CD8-positive, alpha-beta memory T cell (primary cell): ENCODE measurements around the gene KNG1. TPM values are rescaled to one million over a fixed set of nuclear protein-coding genes. Genes with fewer than 3 reads are reported as not detected.

Experiments used
- CTCF ChIA-PET: fragments of 350-600 bp; sonication (Branson Sonifier 250); formaldehyde crosslinking; loops from one replicate; lab custom pipeline; 2021; ENCODE audit warnings: antibody characterized with exemption; lab: Charles Lee
- POLR2A ChIA-PET: fragments of 350-600 bp; sonication (Branson Sonifier 250); formaldehyde crosslinking; loops from one replicate; lab custom pipeline; 2021; ENCODE audit warnings: antibody characterized with exemption; lab: Charles Lee
- DNase-seq, 5 donors: peaks; one replicate each; pipeline versions ENCODE4 v3.0.0 to v3.0.0-alpha.2; 2020 to 2022; ENCODE audit warnings: mixed read lengths in 1 of 5
- H3K27ac ChIP-seq: one replicate; pipeline ENCODE4 v1.7.0; 2013; ENCODE audit warnings: low read depth, mild to moderate bottlenecking, low read length, moderate library complexity
- H3K27me3 ChIP-seq: 2 replicates; pipeline ENCODE4 v1.7.0; 2013; ENCODE audit warnings: low read length, mild to moderate bottlenecking; ENCODE audit not compliant: insufficient read depth, poor library complexity, severe bottlenecking
- H3K36me3 ChIP-seq: 2 replicates; pipeline ENCODE4 v1.7.0; 2013; ENCODE audit warnings: mild to moderate bottlenecking, low read length, moderate library complexity; ENCODE audit not compliant: insufficient read depth
- H3K4me1 ChIP-seq: 2 replicates; pipeline ENCODE4 v1.7.0; 2013; ENCODE audit warnings: mild to moderate bottlenecking, low read length, moderate library complexity; ENCODE audit not compliant: insufficient read depth
- H3K4me3 ChIP-seq: 2 replicates; pipeline ENCODE4 v1.7.0; 2013; ENCODE audit warnings: mild to moderate bottlenecking, low read length
- H3K9me3 ChIP-seq: 2 replicates; pipeline ENCODE4 v1.7.0; 2013; ENCODE audit warnings: mild to moderate bottlenecking, low read length
- H3K27ac Mint-ChIP-seq, 8 donors: one replicate each; pipeline ENCODE4 v1.8.0; 2020 to 2021; ENCODE audit warnings: mixed read lengths in 8 of 8, mild to moderate bottlenecking in 6 of 8, inconsistent platforms in 3 of 8, moderate library complexity in 3 of 8
- H3K27me3 Mint-ChIP-seq, 2 donors: one replicate each; pipeline ENCODE4 v1.8.0; 2020 to 2021; ENCODE audit warnings: mixed read lengths in 2 of 2, mild to moderate bottlenecking in 1 of 2, moderate library complexity in 1 of 2
- H3K36me3 Mint-ChIP-seq, 3 donors: one replicate each; pipeline ENCODE4 v1.8.0; 2020 to 2021; ENCODE audit warnings: mixed read lengths in 3 of 3, inconsistent platforms in 1 of 3, mild to moderate bottlenecking in 1 of 3
- H3K4me1 Mint-ChIP-seq, 3 donors: one replicate each; pipeline ENCODE4 v1.8.0; 2020 to 2021; ENCODE audit warnings: mixed read lengths in 3 of 3, inconsistent platforms in 1 of 3, mild to moderate bottlenecking in 1 of 3
- H3K4me3 Mint-ChIP-seq, 7 donors: one replicate each; pipeline ENCODE4 v1.8.0; 2020 to 2021; ENCODE audit warnings: mixed read lengths in 7 of 7, mild to moderate bottlenecking in 6 of 7, moderate library complexity in 4 of 7, inconsistent platforms in 2 of 7
- H3K9me3 Mint-ChIP-seq, 5 donors: one replicate each; pipeline ENCODE4 v1.8.0; 2020 to 2022; ENCODE audit warnings: mixed read lengths in 5 of 5, mild to moderate bottlenecking in 3 of 5, moderate library complexity in 2 of 5, inconsistent platforms in 1 of 5
- polyA plus RNA-seq: library from polyadenylated mRNA; unstranded; fragments of 300-500 nt; fragmentation: Illumina TruSeq; gene quantifications from one replicate; pipeline ENCODE4 v1.2.3, GENCODE V29; 2021
- total RNA-seq, 2 experiments: library from RNA; stranded (reverse); gene quantifications; one replicate each; pipeline ENCODE4 v1.2.3, GENCODE V29; 2021

KNG1 gene
- total and polyA plus RNA-seq, 3 experiments from 2014 or later = not detected

DNA sequence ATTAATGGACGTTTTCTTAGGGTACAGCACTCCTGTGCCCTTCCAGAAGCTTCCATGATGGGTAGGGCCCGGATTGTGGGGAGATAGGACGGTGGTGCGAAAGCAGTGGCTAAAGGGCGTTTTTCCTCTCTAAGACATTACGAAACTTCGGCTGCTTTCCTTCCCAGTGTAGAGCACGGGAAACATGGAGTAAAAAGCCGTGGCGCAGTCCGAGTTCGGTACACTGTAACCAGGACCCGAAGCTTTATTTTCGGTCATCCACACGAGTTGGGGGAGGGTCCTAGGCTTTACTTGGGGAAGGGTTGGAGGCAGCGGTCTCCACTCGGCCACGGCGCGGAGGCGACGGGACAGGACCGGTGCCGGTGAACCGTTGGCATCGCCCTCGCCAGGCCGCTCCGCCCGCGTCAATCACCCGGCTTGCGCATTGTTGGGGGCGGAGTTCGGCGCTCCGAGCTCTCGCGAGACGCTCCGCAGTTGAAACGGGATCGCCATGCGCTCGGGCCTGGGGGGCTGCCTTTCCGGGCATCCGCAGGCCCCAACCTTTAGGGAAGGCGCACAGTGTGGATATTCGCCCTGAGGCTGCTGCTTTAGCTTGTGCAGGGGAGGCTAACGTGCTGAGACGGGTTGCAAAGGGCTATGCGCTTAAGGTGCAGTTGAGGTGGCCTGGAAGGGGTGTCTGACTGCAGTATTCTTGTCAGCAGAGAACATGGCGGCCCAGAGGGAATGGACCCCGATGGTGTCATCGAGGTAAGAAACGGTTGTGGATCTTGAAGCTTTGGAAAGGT, 66.8 kb downstream of the KNG1 start:
- Histone ChIP-seq H3K27me3 (no peaks in the 10 kb centered on the region), H3K27ac (peak overlapping the region; percentile 98), H3K4me1 (peaks cover 51% of the 10 kb centered on the region), H3K9me3 (no peaks in the 10 kb centered on the region), H3K4me3 (peak overlapping the region; percentile 99), H3K36me3 (peaks cover 50% of the 10 kb centered on the region)
- peaks cover 0 to 13% of the 10 kb centered on the region in 2 donors for H3K27me3 Mint-ChIP-seq
- CTCF ChIA-PET = interaction anchor here (0.9 to 3.8 kb wide), 9 partner anchors 11 to 169 kb away, joined by 3 to 14 read pairs (median 4); partner anchors contain the start of gene RFC4
- peak; percentile 76 to 91 (median 83) for DNase-seq
- peaks cover 45 to 63% (median 47%) of the 10 kb centered on the region in 3 donors for H3K36me3 Mint-ChIP-seq
- POLR2A ChIA-PET = interaction anchor here (0.5 to 4.8 kb wide), 16 partner anchors 12 to 1198 kb away, joined by 3 to 106 read pairs (median 8); partner anchors contain the start of genes DNAJB11, RFC4, RPL39L and SENP2
- peaks cover 58 to 65% (median 61%) of the 10 kb centered on the region in 3 donors for H3K4me1 Mint-ChIP-seq
- H3K4me3 Mint-ChIP-seq = peak overlapping the region; percentile 96 to 99 (median 99)
- H3K27ac Mint-ChIP-seq = peak overlapping the region; percentile 97 to 100 (median 99)
- H3K9me3 Mint-ChIP-seq = peaks cover 0 to 4% (median 0%) of the 10 kb centered on the region in 5 donors

- H3K4me3 ChIP-seq = peak overlapping the region; percentile 99
- POLR2A ChIA-PET = interaction anchor here (0.7 to 4.8 kb wide), 9 partner anchors 13 to 847 kb away, joined by 3 to 106 read pairs (median 10); partner anchors contain the start of genes DNAJB11, RFC4, RPL39L and TRA2B
- no peaks in the 10 kb centered on the region for H3K9me3 ChIP-seq
- peaks cover 47 to 74% (median 49%) of the 10 kb centered on the region in 3 donors for H3K36me3 Mint-ChIP-seq
- H3K27me3 ChIP-seq = no peaks in the 10 kb centered on the region
- H3K4me1 ChIP-seq = peaks cover 51% of the 10 kb centered on the region
- peaks cover 0 to 4% (median 0%) of the 10 kb centered on the region in 5 donors for H3K9me3 Mint-ChIP-seq
- peak overlapping the region; percentile 98 for H3K27ac ChIP-seq
- CTCF ChIA-PET = interaction anchor here (0.6 to 3.8 kb wide), 7 partner anchors 12 to 170 kb away, joined by 3 to 13 read pairs (median 4); partner anchors contain the start of gene RFC4
- peak overlapping the region; percentile 96 to 99 (median 99) for H3K4me3 Mint-ChIP-seq
- peaks cover 0 to 11% of the 10 kb centered on the region in 2 donors for H3K27me3 Mint-ChIP-seq
- H3K27ac Mint-ChIP-seq = peak overlapping the region; percentile 97 to 100 (median 99)
- peaks cover 66 to 72% (median 72%) of the 10 kb centered on the region in 3 donors for H3K4me1 Mint-ChIP-seq
- peaks cover 58% of the 10 kb centered on the region for H3K36me3 ChIP-seq
- no peak for DNase-seq
Measured at GRCh38 chr3:186784820-186785494, 67.8 kb downstream of the KNG1 start.

GRCh38 chr3:186785495-186786018, 68.4 kb downstream of the KNG1 start:
- Mint-ChIP-seq H3K4me3 (peak overlapping the region; percentile 96 to 99 (median 99)), H3K27me3 (peaks cover 0 to 11% of the 10 kb centered on the region in 2 donors)

GRCh38 chr3:186786922-186787321, 69.8 kb downstream of the KNG1 start:
- ChIA-PET POLR2A (interaction anchor here (1.3 kb wide), 1 partner anchor 15 kb away, joined by 4 read pairs; no protein-coding TSS in a partner anchor), CTCF (no interaction called here)
- H3K36me3 Mint-ChIP-seq = peaks cover 47 to 91% (median 54%) of the 10 kb centered on the region in 3 donors
- Histone ChIP-seq H3K4me3 (peak overlapping the region; percentile 4), H3K27ac (no peak overlapping the region), H3K27me3 (no peaks in the 10 kb centered on the region), H3K4me1 (peaks cover 51% of the 10 kb centered on the region), H3K9me3 (no peaks in the 10 kb centered on the region), H3K36me3 (peaks cover 67% of the 10 kb centered on the region)
- H3K4me3 Mint-ChIP-seq = peak overlapping the region; percentile 88 to 99 (median 99)
- H3K27me3 Mint-ChIP-seq = peaks cover 0 to 11% of the 10 kb centered on the region in 2 donors
- H3K4me1 Mint-ChIP-seq = peaks cover 66 to 85% (median 77%) of the 10 kb centered on the region in 3 donors
- peaks cover 0 to 4% (median 0%) of the 10 kb centered on the region in 5 donors for H3K9me3 Mint-ChIP-seq
- H3K27ac Mint-ChIP-seq = peak overlapping the region; percentile 67 to 100 (median 94)
- DNase-seq = no peak

More at GRCh38 chr3:186785495-186786018, 68.4 kb downstream of the KNG1 start:
- Histone ChIP-seq H3K4me1 (peaks cover 51% of the 10 kb centered on the region), H3K27me3 (no peaks in the 10 kb centered on the region), H3K27ac (peak overlapping the region; percentile 98), H3K4me3 (peak overlapping the region; percentile 99), H3K9me3 (no peaks in the 10 kb centered on the region), H3K36me3 (peaks cover 64% of the 10 kb centered on the region)
- DNase-seq = no peak
- H3K9me3 Mint-ChIP-seq = peaks cover 0 to 4% (median 0%) of the 10 kb centered on the region in 5 donors
- peak overlapping the region; percentile 65 to 100 (median 99) for H3K27ac Mint-ChIP-seq
- H3K36me3 Mint-ChIP-seq = peaks cover 47 to 80% (median 49%) of the 10 kb centered on the region in 3 donors
- ChIA-PET POLR2A (interaction anchor here (1.2 to 4.8 kb wide), 4 partner anchors 13 to 848 kb away, joined by 3 to 106 read pairs (median 26); partner anchors contain the start of genes RFC4 and TRA2B), CTCF (interaction anchor here (0.6 to 3.8 kb wide), 3 partner anchors 21 to 169 kb away, joined by 4 to 13 read pairs (median 4); partner anchors contain the start of gene RFC4)
- H3K4me1 Mint-ChIP-seq = peaks cover 66 to 78% (median 76%) of the 10 kb centered on the region in 3 donors

DNA sequence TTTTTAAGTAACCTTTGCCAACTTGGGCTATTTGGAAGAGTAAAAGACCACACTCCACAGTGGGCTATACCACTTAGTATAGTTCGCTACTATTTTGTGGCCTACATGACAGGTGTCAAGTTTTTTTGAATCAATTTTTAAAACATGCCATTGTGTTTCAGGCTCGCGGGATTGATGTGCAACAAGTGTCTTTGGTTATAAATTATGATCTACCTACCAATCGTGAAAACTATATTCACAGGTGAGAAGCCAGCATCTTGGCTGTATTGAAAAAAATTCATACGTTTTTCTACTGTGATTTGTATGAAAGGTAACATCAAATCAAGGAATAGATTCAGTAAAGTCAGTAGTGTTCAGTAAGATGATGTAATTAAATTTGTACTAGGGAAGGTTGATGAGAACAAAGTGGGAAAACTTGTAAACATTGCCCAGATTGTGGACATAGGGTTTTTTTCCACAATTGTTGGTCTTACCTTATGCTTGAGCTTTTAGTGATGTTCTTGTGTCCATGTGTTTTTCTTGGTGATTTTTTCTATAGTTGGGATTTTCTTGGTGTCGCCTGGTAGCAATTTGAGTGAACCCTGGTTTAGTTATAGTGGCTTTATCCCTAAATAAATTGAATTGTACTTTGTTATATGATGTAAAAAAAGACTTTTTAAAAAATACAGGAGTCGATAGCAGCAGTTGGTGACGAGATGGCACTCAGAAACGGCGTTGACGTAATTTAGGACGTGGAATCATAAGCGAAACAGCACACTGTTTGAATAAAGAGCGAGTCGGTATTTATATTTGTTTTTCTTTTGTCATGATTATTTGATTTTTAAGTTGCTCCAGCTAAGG, 70.7 kb downstream of the KNG1 start:
- peaks cover 47% of the 10 kb centered on the region for H3K4me1 ChIP-seq
- H3K9me3 ChIP-seq = no peaks in the 10 kb centered on the region
- peaks cover 47 to 95% (median 55%) of the 10 kb centered on the region in 3 donors for H3K36me3 Mint-ChIP-seq
- peaks cover 0 to 8% of the 10 kb centered on the region in 2 donors for H3K27me3 Mint-ChIP-seq
- no peak for DNase-seq
- CTCF ChIA-PET = interaction anchor here (1.2 kb wide), 1 partner anchor 10 kb away, joined by 4 read pairs; no protein-coding TSS in a partner anchor
- peaks cover 57 to 76% (median 67%) of the 10 kb centered on the region in 3 donors for H3K4me1 Mint-ChIP-seq
- peaks cover 0 to 4% (median 0%) of the 10 kb centered on the region in 5 donors for H3K9me3 Mint-ChIP-seq
- peaks cover 67% of the 10 kb centered on the region for H3K36me3 ChIP-seq
- H3K4me3 ChIP-seq = peak overlapping the region; percentile 4
- H3K27me3 ChIP-seq = no peaks in the 10 kb centered on the region
- POLR2A ChIA-PET = interaction anchor here (1.3 kb wide), 1 partner anchor 15 kb away, joined by 4 read pairs; no protein-coding TSS in a partner anchor
- H3K27ac Mint-ChIP-seq = peak overlapping the region; percentile 67 to 100 (median 94)
- H3K4me3 Mint-ChIP-seq = peak overlapping the region; percentile 88 to 99 (median 99)
- no peak overlapping the region for H3K27ac ChIP-seq

- Histone ChIP-seq H3K9me3 (no peaks in the 10 kb centered on the region), H3K36me3 (peaks cover 67% of the 10 kb centered on the region), H3K27me3 (no peaks in the 10 kb centered on the region), H3K4me1 (peaks cover 47% of the 10 kb centered on the region), H3K27ac (no peak overlapping the region), H3K4me3 (no peak overlapping the region)
- Mint-ChIP-seq H3K4me3 (peak overlapping the region; percentile 37 to 99 (median 99)), H3K9me3 (no peaks in the 10 kb centered on the region), H3K27me3 (peaks cover 0 to 1% of the 10 kb centered on the region in 2 donors), H3K27ac (peak overlapping the region; percentile 67 to 100 (median 94)), H3K4me1 (peaks cover 54 to 71% (median 67%) of the 10 kb centered on the region in 3 donors), H3K36me3 (peaks cover 42 to 93% (median 58%) of the 10 kb centered on the region in 3 donors)
- POLR2A ChIA-PET = interaction anchor here (1.3 to 2.6 kb wide), 2 partner anchors 16 to 18 kb away, joined by 4 to 9 read pairs; partner anchors contain the start of gene RFC4
- DNase-seq = no peak
- CTCF ChIA-PET = interaction anchor here (1.2 kb wide), 1 partner anchor 9 kb away, joined by 4 read pairs; no protein-coding TSS in a partner anchor
Measured at GRCh38 chr3:186788482-186789370, 71.6 kb downstream of the KNG1 start.
